Esophagus squamous epithelium (tissue), 4 donors: Measurements from ENCODE around the gene MRPL41.

Experiments used
- CTCF ChIP-seq, 6 experiments: fragments of 450-650 bp in 4 of 6; fragments of 200-600 bp in 2 of 6; sonication (generic) in 2 of 6; IDR thresholded peaks; one replicate each; pipeline ENCODE4 v1.5.1; 2016 to 2019; ENCODE audit warnings: antibody characterized with exemption in 6 of 6, mild to moderate bottlenecking in 4 of 6, moderate library complexity in 4 of 6
- POLR2A ChIP-seq, 4 donors: fragments of 450-650 bp; IDR thresholded peaks; one replicate each; pipeline ENCODE4 v1.6.1; 2017; ENCODE audit warnings: antibody characterized with exemption in 4 of 4, mild to moderate bottlenecking in 4 of 4, moderate library complexity in 3 of 4

- TF ChIP-seq POLR2A (IDR thresholded peaks at IDR 0.05) (no peak), CTCF (IDR thresholded peaks at IDR 0.05) (no peak)
These were observed 4.6 kb downstream of the MRPL41 start for GRCh38 chr9:137556069-137556838.
